ENCODE results near the gene WWOX. TPM values are rescaled to one million over a fixed set of nuclear protein-coding genes. Genes with fewer than 3 reads are reported as not detected.

The WWOX gene
- total RNA-seq, 4 donors from 2014 or later = 135 to 209 (median 159) TPM

DNA sequence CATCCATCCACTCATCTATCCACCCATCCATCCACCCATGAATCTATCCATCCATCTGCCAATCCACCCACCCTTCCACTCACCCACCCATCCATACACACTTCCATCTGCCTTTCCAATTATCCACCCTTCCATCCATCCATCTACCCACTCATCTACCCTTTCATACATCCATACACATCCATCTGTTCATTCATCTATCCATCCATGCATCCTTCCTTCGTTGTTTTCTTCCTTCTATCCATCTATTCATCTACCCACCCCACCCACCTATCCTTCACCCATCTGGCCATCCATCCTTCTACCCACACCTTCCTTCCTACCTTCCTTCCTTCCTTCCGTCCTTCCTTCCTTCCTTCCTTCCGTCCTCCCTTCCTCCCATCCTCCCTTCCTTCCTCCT, 106.1 kb downstream of the WWOX start:
- Histone ChIP-seq H3K36me3 (no peaks in the 10 kb centered on the region), H3K4me3 (replicated peaks in 1 of 3) (no peak overlapping the region), H3K4me1 (peaks cover 6 to 8% of the 10 kb centered on the region in 2 donors), H3K9me3 (no peaks in the 10 kb centered on the region), H3K27me3 (no peaks in the 10 kb centered on the region), H3K27ac (no peak overlapping the region)
- DNase-seq = no peak
- TF ChIP-seq, protein P1, sequence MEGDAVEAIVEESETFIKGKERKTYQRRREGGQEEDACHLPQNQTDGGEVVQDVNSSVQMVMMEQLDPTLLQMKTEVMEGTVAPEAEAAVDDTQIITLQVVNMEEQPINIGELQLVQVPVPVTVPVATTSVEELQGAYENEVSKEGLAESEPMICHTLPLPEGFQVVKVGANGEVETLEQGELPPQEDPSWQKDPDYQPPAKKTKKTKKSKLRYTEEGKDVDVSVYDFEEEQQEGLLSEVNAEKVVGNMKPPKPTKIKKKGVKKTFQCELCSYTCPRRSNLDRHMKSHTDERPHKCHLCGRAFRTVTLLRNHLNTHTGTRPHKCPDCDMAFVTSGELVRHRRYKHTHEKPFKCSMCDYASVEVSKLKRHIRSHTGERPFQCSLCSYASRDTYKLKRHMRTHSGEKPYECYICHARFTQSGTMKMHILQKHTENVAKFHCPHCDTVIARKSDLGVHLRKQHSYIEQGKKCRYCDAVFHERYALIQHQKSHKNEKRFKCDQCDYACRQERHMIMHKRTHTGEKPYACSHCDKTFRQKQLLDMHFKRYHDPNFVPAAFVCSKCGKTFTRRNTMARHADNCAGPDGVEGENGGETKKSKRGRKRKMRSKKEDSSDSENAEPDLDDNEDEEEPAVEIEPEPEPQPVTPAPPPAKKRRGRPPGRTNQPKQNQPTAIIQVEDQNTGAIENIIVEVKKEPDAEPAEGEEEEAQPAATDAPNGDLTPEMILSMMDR (IDR thresholded peaks at IDR 0.05) = no peak
- no peak for TF ChIP-seq POLR2A (IDR thresholded peaks at IDR 0.05)
- intact Hi-C loops (cut with DNase I) = no loop called here
- WGBS, 2 donors = 92 to 96% methylated on average over 3 of the region's 3 CpGs

DNA sequence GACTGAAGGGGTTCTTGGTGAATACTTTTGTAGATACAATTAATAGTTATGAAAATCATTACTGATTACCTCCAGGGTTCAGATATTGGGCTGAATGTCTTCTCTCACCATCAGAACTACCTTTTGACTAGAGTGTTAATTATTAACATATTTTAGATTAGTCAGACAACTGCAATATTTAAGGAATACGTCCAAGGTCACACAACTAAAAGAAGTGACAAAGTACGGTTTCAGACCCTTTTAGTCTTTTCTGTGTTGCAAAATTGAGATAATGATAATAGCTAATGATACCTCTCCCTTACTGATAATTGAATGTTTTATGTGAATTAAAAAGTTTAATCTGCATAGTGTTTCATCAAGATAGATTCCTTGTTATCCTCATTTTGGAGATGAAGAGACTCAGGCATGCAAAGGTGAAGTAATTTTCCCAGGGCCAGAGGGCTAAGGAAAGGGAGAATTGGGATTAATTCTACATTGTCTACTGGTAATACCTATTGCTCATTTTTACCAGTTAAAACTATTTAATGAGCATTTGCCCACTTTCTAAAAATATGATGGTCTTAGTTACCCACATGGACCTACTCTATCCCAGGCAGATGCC, 107.3 kb downstream of the WWOX start:
- 95 to 100% methylated on average over 2 of the region's 2 CpGs for WGBS, 2 donors
- no peaks in the 10 kb centered on the region for H3K27me3 ChIP-seq
- intact Hi-C loops (cut with DNase I) = no loop called here
- no peak for TF ChIP-seq POLR2A (IDR thresholded peaks at IDR 0.05)
- TF ChIP-seq, protein P1 (IDR thresholded peaks at IDR 0.05) = no peak
- DNase-seq = no peak
- H3K36me3 ChIP-seq = no peaks in the 10 kb centered on the region
- H3K27ac ChIP-seq = no peak overlapping the region
- H3K4me1 ChIP-seq = peaks cover 16 to 17% of the 10 kb centered on the region in 2 donors
- no peak overlapping the region for H3K4me3 ChIP-seq (replicated peaks in 1 of 3)
- H3K9me3 ChIP-seq = no peaks in the 10 kb centered on the region

DNA sequence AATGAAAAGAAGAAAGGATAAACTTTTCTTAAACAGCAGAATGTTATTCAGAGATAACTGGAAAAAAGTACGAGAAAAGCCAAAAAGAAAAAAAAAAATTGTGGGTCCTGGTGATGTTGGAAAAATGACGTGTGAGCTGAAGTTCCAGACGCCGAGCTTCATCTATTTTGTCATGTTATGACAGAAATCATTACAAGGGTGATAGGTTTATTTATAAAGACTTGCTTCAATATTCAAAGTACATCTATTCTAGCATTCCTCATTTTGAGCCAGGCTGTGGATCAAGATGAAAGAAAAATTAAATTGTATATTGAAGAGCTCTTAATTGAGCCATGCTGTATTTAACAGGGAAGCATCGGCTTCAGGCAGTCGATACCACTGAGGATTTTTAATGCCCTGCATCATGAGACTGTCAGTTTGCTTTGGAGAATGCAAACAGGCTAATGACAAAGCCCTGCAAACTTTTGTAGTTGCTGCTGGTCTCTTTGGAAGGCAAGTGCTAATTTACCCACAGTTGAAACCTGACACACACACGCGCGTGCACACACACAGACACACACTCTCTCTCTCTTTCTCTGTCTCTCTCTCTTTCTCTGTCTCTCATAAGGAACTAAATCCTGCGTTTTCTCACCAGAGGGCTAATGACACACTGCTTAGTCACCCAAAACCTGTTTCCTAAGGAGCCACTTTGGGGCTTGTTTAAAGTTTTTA, 110.7 kb downstream of the WWOX start:
- intact Hi-C loops (cut with DNase I) = no loop called here

DNA sequence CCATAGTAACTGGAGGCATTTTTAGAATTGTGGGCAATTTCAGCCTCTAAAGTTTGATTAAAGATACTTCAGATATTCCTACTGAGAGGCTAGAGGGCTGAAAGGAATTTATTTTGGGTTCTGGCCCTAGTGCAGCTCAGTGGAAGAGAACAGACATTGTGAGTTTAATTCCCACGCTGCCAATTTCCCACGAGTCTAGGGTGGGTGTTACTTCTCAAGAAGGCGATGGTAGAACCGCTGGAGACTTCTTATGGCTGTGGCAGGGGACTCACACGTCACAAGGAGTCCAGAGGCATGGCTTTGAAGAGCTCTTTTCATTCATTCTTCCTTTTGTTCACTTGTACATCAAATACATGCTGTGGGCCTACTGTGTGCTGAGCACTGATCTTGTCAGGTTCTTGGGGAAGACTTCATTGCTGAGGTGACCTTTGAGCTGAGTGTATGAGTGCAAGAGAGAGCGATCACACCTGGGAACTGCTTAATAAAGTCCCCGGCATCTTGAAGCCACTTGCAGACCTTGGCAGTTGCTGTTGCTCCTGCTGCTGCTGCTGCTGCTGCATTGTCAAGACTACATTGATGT, 111.7 kb downstream of the WWOX start:
- DNase-seq = peak; percentile 21 to 32
- Histone ChIP-seq H3K27me3 (no peaks in the 10 kb centered on the region), H3K4me3 (replicated peaks in 1 of 3) (no peak overlapping the region), H3K27ac (peak overlapping the region in 1 of 3 donors; percentile 14), H3K9me3 (no peaks in the 10 kb centered on the region), H3K4me1 (peaks cover 16 to 22% of the 10 kb centered on the region in 2 donors), H3K36me3 (no peaks in the 10 kb centered on the region)
- intact Hi-C loops (cut with DNase I) = no loop called here
- WGBS, 2 donors = 59 to 70% methylated on average over 7 of the region's 7 CpGs
- TF ChIP-seq, protein P1 (IDR thresholded peaks at IDR 0.05) = no peak
- TF ChIP-seq POLR2A (IDR thresholded peaks at IDR 0.05) = no peak

More for the DNA sequence above, 110.7 kb downstream of the WWOX start:
- TF ChIP-seq, protein P1 (IDR thresholded peaks at IDR 0.05) = no peak
- no peak for TF ChIP-seq POLR2A (IDR thresholded peaks at IDR 0.05)
- H3K4me3 ChIP-seq (replicated peaks in 1 of 3) = no peak overlapping the region
- H3K4me1 ChIP-seq = peaks cover 16 to 22% of the 10 kb centered on the region in 2 donors
- WGBS, 2 donors = 71 to 74% methylated on average over 10 of the region's 10 CpGs
- H3K27ac ChIP-seq = peak overlapping the region in 1 of 3 donors; percentile 14
- H3K36me3 ChIP-seq = no peaks in the 10 kb centered on the region
- H3K9me3 ChIP-seq = no peaks in the 10 kb centered on the region
- DNase-seq = no peak
- no peaks in the 10 kb centered on the region for H3K27me3 ChIP-seq

DNA sequence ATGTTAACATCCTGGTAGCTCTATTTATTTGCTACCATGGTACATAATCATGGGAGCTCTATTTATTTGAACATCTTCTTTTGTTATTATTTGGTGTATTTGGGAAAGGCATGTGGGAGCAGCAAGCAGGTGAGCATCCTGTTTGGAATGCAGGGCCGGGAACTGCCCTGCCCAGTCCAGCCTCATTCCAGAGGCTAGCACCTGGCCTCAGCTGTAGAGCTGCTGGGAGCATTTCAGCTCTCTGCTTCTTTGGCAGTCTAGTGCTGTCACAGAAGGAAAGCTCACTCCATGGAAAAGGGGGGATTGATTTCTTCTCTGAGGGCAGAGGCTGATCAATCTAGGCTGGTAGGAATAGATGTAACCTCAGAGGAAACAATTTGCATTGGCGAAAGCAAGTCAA, 112.5 kb downstream of the WWOX start:
- Histone ChIP-seq H3K9me3 (no peaks in the 10 kb centered on the region), H3K4me3 (replicated peaks in 1 of 3) (no peak overlapping the region), H3K36me3 (no peaks in the 10 kb centered on the region), H3K27me3 (no peaks in the 10 kb centered on the region), H3K4me1 (peaks cover 16 to 22% of the 10 kb centered on the region in 2 donors), H3K27ac (no peak overlapping the region)
- intact Hi-C loops (cut with DNase I) = no loop called here
- WGBS, 2 donors = 78 to 82% methylated on average over 2 of the region's 2 CpGs
- TF ChIP-seq, protein P1 (IDR thresholded peaks at IDR 0.05) = no peak
- TF ChIP-seq POLR2A (IDR thresholded peaks at IDR 0.05) = no peak
- peak; percentile 40 to 48 for DNase-seq

All from thyroid gland (tissue), 4 donors.